C4-2B (cell line): ENCODE results near the gene FBXW5.

Source experiments
- CTCF ChIP-seq: fragments of 450-650 bp; conservative IDR thresholded peaks from 2 replicates; pipeline ENCODE4 v1.5.1; 2017; ENCODE audit warnings: mild to moderate bottlenecking
- ZFX ChIP-seq: fragments of 450-650 bp; IDR thresholded peaks from 2 replicates; pipeline ENCODE4 v1.6.1; 2017

GRCh38 chr9:136992819-136993369 lies 48.4 kb upstream of the FBXW5 start:
- TF ChIP-seq CTCF (no peak), ZFX (no peak)
